K562 (cell line): ENCODE measurements around the gene MAGOHB. TPM values are rescaled to one million over a fixed set of nuclear protein-coding genes. Genes with fewer than 3 reads are reported as not detected.

Experiments used
- KLF13 ChIP-seq: fragments of 450-650 bp; IDR thresholded peaks from 2 replicates; pipeline ENCODE4 v1.6.1; 2016; ENCODE audit warnings: missing genetic modification characterization, low read depth, mild to moderate bottlenecking, missing compliant biosample characterization, moderate library complexity, borderline replicate concordance
- MCM2 ChIP-seq: fragments of 450-650 bp; IDR thresholded peaks from 2 replicates; pipeline ENCODE4 v1.6.1; 2017; ENCODE audit warnings: low read depth, mild to moderate bottlenecking
- TEAD2 ChIP-seq: fragments of 450-650 bp; IDR thresholded peaks from 2 replicates; pipeline ENCODE4 v1.6.1; 2016; ENCODE audit warnings: missing genetic modification characterization, control low read depth, missing compliant biosample characterization
- polyA plus RNA-seq, 8 experiments: library from polyadenylated mRNA; depleted of rRNA in 4 of 8; stranded (reverse) in 5 of 8; unstranded in 3 of 8; fragments of >200 nt; fragmentation: Nextera tagmentation in 2 of 8; fragmentation: Illumina TruSeq in 1 of 8; extraction: Ambion mirVana in 2 of 8; extraction: Trizol in 1 of 8; gene quantifications; 2 replicates each; pipeline versions ENCODE4 v1.2.1 to v1.2.3, GENCODE V29; 2011 to 2014; ENCODE audit warnings: inconsistent platforms in 1 of 8, missing spikeins in 1 of 8
- total RNA-seq, 7 experiments: library from RNA; depleted of rRNA in 6 of 7; stranded (reverse); fragments of >200 nt in 6 of 7; fragmentation: Illumina TruSeq in 2 of 7; extraction: Trizol in 2 of 7; gene quantifications; 2 replicates each; pipeline versions ENCODE4 v1.2.1 to v1.2.3, GENCODE V29; 2011 to 2021; ENCODE audit warnings: low replicate concordance in 1 of 7
- TF ChIP-seq, protein P1 (sequence below), 2 experiments: fragments of 450-650 bp in 1 of 2; sonication (generic) in 1 of 2; formaldehyde crosslinking in 1 of 2; IDR thresholded peaks; 2 replicates each; pipeline versions ENCODE4 v1.7.1 to v1.9.0; 2016 to 2022; ENCODE audit warnings: inconsistent platforms in 1 of 2, mild to moderate bottlenecking in 1 of 2, missing genetic modification reagents in 1 of 2
- TF ChIP-seq, protein P2 (sequence below): sonication (generic); formaldehyde crosslinking; IDR thresholded peaks from 2 replicates; pipeline ENCODE4 v1.8.1; 2023; ENCODE audit warnings: mild to moderate bottlenecking, missing genetic modification reagents

Gene MAGOHB
- total and polyA plus RNA-seq, 9 of the 15 experiments (the other 6 are each of a cell fraction or from before 2014, with no cell fraction given), result 34.5 to 177 (median 85.4) TPM

DNA sequence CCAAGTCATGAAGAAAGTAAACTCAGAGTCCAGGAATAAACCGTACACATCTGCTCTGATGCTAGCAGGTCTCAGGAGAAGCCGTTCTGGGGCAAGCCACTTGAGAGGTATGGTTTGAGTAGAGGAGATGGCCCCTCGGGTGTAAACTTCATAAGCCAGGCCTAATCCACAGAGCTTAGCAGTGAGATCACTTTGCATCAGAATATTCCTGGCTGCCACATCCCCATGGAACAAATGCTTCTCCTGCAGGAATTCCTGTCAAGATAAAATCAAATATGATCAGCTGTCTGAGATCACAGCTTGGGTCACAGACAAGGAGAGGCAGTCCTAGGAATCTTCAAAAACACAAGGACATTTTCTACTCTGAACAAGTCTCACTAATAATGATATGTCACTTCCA lies 11.2 kb upstream of the MAGOHB start (continued):
- TF ChIP-seq, protein P1, sequence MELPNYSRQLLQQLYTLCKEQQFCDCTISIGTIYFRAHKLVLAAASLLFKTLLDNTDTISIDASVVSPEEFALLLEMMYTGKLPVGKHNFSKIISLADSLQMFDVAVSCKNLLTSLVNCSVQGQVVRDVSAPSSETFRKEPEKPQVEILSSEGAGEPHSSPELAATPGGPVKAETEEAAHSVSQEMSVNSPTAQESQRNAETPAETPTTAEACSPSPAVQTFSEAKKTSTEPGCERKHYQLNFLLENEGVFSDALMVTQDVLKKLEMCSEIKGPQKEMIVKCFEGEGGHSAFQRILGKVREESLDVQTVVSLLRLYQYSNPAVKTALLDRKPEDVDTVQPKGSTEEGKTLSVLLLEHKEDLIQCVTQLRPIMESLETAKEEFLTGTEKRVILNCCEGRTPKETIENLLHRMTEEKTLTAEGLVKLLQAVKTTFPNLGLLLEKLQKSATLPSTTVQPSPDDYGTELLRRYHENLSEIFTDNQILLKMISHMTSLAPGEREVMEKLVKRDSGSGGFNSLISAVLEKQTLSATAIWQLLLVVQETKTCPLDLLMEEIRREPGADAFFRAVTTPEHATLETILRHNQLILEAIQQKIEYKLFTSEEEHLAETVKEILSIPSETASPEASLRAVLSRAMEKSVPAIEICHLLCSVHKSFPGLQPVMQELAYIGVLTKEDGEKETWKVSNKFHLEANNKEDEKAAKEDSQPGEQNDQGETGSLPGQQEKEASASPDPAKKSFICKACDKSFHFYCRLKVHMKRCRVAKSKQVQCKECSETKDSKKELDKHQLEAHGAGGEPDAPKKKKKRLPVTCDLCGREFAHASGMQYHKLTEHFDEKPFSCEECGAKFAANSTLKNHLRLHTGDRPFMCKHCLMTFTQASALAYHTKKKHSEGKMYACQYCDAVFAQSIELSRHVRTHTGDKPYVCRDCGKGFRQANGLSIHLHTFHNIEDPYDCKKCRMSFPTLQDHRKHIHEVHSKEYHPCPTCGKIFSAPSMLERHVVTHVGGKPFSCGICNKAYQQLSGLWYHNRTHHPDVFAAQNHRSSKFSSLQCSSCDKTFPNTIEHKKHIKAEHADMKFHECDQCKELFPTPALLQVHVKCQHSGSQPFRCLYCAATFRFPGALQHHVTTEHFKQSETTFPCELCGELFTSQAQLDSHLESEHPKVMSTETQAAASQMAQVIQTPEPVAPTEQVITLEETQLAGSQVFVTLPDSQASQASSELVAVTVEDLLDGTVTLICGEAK (IDR thresholded peaks at IDR 0.05), result no peak
- TF ChIP-seq, protein P1 (CRISPR knock-in tag; IDR thresholded peaks at IDR 0.05), result no peak
- no peak for TF ChIP-seq TEAD2
- TF ChIP-seq, protein P2, sequence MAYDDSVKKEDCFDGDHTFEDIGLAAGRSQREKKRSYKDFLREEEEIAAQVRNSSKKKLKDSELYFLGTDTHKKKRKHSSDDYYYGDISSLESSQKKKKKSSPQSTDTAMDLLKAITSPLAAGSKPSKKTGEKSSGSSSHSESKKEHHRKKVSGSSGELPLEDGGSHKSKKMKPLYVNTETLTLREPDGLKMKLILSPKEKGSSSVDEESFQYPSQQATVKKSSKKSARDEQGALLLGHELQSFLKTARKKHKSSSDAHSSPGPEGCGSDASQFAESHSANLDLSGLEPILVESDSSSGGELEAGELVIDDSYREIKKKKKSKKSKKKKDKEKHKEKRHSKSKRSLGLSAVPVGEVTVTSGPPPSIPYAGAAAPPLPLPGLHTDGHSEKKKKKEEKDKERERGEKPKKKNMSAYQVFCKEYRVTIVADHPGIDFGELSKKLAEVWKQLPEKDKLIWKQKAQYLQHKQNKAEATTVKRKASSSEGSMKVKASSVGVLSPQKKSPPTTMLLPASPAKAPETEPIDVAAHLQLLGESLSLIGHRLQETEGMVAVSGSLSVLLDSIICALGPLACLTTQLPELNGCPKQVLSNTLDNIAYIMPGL (CRISPR knock-in tag), result no peak
- no peak for TF ChIP-seq MCM2
- no peak for TF ChIP-seq KLF13 (tag)
